ENCODE results near the gene PTPN22. TPM values are rescaled to one million over a fixed set of nuclear protein-coding genes. Genes with fewer than 3 reads are reported as not detected.

PTPN22 gene
- total and polyA plus RNA-seq, 9 of the 15 experiments (the other 6 are each of a cell fraction or from before 2014, with no cell fraction given): 0.45 to 4.6 (median 1.1) TPM

DNA sequence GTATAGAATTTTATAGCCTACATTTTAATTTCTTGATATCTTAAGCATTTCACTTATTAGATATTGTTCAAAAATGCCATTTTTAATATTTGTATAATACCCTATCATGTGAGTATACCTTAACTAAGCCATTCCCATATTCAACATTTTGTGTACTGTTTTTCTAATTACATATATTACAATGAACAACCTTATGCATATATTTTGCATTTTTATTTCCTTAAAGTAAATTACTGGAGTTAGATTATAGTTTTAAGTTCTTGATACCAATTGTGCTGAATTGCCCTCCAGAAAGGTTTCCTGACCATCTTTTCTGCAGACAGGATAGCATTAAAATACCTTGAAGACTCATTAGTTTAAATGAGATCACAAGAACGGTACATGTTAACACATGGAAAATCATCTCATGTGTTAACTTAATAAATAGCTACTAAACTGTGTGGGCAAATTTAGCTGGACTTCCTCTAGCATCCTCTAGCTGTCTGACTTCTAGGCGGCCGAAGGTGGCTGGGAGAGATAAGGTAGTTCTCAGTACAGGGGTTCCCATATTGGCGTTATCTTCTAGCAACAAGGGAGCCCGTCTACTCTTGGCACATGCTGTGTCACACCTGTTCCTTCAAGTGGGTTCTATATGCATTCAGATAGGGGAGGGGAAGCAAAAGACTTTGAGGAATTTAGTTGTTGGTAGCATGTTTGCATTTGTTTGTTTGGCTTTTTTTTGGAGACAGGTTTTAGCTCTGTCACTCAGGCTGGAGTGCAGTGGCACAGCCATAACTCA lies 42.6 kb upstream of the PTPN22 start (continued):
- TF ChIP-seq, protein P1, sequence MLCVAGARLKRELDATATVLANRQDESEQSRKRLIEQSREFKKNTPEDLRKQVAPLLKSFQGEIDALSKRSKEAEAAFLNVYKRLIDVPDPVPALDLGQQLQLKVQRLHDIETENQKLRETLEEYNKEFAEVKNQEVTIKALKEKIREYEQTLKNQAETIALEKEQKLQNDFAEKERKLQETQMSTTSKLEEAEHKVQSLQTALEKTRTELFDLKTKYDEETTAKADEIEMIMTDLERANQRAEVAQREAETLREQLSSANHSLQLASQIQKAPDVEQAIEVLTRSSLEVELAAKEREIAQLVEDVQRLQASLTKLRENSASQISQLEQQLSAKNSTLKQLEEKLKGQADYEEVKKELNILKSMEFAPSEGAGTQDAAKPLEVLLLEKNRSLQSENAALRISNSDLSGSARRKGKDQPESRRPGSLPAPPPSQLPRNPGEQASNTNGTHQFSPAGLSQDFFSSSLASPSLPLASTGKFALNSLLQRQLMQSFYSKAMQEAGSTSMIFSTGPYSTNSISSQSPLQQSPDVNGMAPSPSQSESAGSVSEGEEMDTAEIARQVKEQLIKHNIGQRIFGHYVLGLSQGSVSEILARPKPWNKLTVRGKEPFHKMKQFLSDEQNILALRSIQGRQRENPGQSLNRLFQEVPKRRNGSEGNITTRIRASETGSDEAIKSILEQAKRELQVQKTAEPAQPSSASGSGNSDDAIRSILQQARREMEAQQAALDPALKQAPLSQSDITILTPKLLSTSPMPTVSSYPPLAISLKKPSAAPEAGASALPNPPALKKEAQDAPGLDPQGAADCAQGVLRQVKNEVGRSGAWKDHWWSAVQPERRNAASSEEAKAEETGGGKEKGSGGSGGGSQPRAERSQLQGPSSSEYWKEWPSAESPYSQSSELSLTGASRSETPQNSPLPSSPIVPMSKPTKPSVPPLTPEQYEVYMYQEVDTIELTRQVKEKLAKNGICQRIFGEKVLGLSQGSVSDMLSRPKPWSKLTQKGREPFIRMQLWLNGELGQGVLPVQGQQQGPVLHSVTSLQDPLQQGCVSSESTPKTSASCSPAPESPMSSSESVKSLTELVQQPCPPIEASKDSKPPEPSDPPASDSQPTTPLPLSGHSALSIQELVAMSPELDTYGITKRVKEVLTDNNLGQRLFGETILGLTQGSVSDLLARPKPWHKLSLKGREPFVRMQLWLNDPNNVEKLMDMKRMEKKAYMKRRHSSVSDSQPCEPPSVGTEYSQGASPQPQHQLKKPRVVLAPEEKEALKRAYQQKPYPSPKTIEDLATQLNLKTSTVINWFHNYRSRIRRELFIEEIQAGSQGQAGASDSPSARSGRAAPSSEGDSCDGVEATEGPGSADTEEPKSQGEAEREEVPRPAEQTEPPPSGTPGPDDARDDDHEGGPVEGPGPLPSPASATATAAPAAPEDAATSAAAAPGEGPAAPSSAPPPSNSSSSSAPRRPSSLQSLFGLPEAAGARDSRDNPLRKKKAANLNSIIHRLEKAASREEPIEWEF (CRISPR knock-in tag; IDR thresholded peaks at IDR 0.05): peak; percentile 92
- TF ChIP-seq FOXP1 (CRISPR knock-in tag; IDR thresholded peaks at IDR 0.05) (no peak), TEAD1 (CRISPR knock-in tag; IDR thresholded peaks at IDR 0.05) (peak in 1 of 2 experiments; percentile 83; a peak in 2 of 4 replicates), ZBTB8A (IDR thresholded peaks at IDR 0.05; ENCODE audit: partially characterized antibody) (no peak), SMARCA4 (IDR thresholded peaks at IDR 0.05) (peak; percentile 100), ARID1B (IDR thresholded peaks at IDR 0.05) (peak; percentile 100), GATAD2B (IDR thresholded peaks at IDR 0.05; ENCODE audit: borderline replicate concordance) (peak; percentile 98), SAFB2 (IDR thresholded peaks at IDR 0.05; ENCODE audit: borderline replicate concordance, low read depth, low read length, severe bottlenecking) (no peak), ZC3H11A (IDR thresholded peaks at IDR 0.05; ENCODE audit: low read depth, low read length) (0 out of 2 replicates have a peak, but pooled peaks have one; percentile 52), ZNF764 (CRISPR knock-in tag; IDR thresholded peaks at IDR 0.05; ENCODE audit: low read depth) (no peak), TEAD2 (tag; IDR thresholded peaks at IDR 0.05) (peak; percentile 48; the same call in 1 of the 2 replicates), BCOR (IDR thresholded peaks at IDR 0.05) (peak; percentile 94), L3MBTL2 (IDR thresholded peaks at IDR 0.05) (peak; percentile 92), ARHGAP35 (IDR thresholded peaks at IDR 0.05; ENCODE audit: partially characterized antibody) (no peak), IRF2 (CRISPR knock-in tag; IDR thresholded peaks at IDR 0.05) (no peak), ZNF311 (CRISPR knock-in tag; IDR thresholded peaks at IDR 0.05) (peak; percentile 48; the same call in 1 of the 2 replicates)
- TF ChIP-seq, protein P2, sequence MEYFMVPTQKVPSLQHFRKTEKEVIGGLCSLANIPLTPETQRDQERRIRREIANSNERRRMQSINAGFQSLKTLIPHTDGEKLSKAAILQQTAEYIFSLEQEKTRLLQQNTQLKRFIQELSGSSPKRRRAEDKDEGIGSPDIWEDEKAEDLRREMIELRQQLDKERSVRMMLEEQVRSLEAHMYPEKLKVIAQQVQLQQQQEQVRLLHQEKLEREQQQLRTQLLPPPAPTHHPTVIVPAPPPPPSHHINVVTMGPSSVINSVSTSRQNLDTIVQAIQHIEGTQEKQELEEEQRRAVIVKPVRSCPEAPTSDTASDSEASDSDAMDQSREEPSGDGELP (CRISPR knock-in tag; IDR thresholded peaks at IDR 0.05; ENCODE audit: borderline replicate concordance): peak; percentile 82
- TF ChIP-seq, protein P3, sequence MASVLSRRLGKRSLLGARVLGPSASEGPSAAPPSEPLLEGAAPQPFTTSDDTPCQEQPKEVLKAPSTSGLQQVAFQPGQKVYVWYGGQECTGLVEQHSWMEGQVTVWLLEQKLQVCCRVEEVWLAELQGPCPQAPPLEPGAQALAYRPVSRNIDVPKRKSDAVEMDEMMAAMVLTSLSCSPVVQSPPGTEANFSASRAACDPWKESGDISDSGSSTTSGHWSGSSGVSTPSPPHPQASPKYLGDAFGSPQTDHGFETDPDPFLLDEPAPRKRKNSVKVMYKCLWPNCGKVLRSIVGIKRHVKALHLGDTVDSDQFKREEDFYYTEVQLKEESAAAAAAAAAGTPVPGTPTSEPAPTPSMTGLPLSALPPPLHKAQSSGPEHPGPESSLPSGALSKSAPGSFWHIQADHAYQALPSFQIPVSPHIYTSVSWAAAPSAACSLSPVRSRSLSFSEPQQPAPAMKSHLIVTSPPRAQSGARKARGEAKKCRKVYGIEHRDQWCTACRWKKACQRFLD (CRISPR knock-in tag; IDR thresholded peaks at IDR 0.05): peak; percentile 98
- TF ChIP-seq, protein P4, sequence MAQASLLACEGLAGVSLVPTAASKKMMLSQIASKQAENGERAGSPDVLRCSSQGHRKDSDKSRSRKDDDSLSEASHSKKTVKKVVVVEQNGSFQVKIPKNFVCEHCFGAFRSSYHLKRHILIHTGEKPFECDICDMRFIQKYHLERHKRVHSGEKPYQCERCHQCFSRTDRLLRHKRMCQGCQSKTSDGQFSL (CRISPR knock-in tag; IDR thresholded peaks at IDR 0.05): no peak
- TF ChIP-seq, protein P4 (tag; IDR thresholded peaks at IDR 0.05): no peak

Measured in K562 (cell line).